H9 (cell line): ENCODE measurements around the gene HTR1E. TPM values are rescaled to one million over a fixed set of nuclear protein-coding genes. Genes with fewer than 3 reads are reported as not detected.
"Not testable (repeated sequence)": the region's sequence is repeated elsewhere in the genome, so short reads cannot be mapped to it uniquely, and the experiment has no call there.

Experiments
- DNase-seq: peaks from one replicate; pipeline ENCODE4 v3.0.0-alpha.2; 2017
- H2AFZ ChIP-seq: one replicate; pipeline ENCODE4 v1.6.1; 2013; ENCODE audit warnings: mild to moderate bottlenecking, low read length, control low read depth, moderate library complexity
- H2AK5ac ChIP-seq: 2 replicates; pipeline ENCODE4 v1.6.1; 2013; ENCODE audit warnings: low read length, control low read depth, mixed read lengths; ENCODE audit not compliant: insufficient read length
- H2BK120ac ChIP-seq: one replicate; pipeline ENCODE4 v1.6.1; 2013; ENCODE audit warnings: low read depth, mild to moderate bottlenecking, low read length, control low read depth, inconsistent platforms; ENCODE audit not compliant: poor library complexity, severe bottlenecking
- H2BK12ac ChIP-seq: 2 replicates; pipeline ENCODE4 v1.6.1; 2013; ENCODE audit warnings: low read length, control low read depth, mixed read lengths, low read depth; ENCODE audit not compliant: insufficient read length
- H2BK15ac ChIP-seq: 2 replicates; pipeline ENCODE4 v1.6.1; 2013; ENCODE audit warnings: low read depth, low read length, control low read depth
- H2BK20ac ChIP-seq: one replicate; pipeline ENCODE4 v1.6.1; 2013; ENCODE audit warnings: low read depth, mild to moderate bottlenecking, low read length, control low read depth, inconsistent platforms; ENCODE audit not compliant: poor library complexity, severe bottlenecking
- H2BK5ac ChIP-seq: 2 replicates; pipeline ENCODE4 v1.6.1; 2013; ENCODE audit warnings: low read length, control low read depth, mixed read lengths; ENCODE audit not compliant: insufficient read length
- H3K14ac ChIP-seq: 2 replicates; pipeline ENCODE4 v1.6.1; 2013; ENCODE audit warnings: low read length, control low read depth; ENCODE audit not compliant: insufficient read depth
- H3K18ac ChIP-seq: 2 replicates; pipeline ENCODE4 v1.6.1; 2013; ENCODE audit warnings: low read depth, mild to moderate bottlenecking, mixed read lengths, low read length, control low read depth; ENCODE audit not compliant: insufficient read length
- H3K23ac ChIP-seq: 2 replicates; pipeline ENCODE4 v1.6.1; 2013; ENCODE audit warnings: low read length, control low read depth, mixed read lengths, low read depth; ENCODE audit not compliant: insufficient read length
- H3K23me2 ChIP-seq: 2 replicates; pipeline ENCODE4 v1.6.1; 2013; ENCODE audit warnings: low read depth, mild to moderate bottlenecking, mixed read lengths, low read length, control low read depth; ENCODE audit not compliant: insufficient read length, poor library complexity, severe bottlenecking
- H3K27ac ChIP-seq: 2 replicates; pipeline ENCODE4 v1.5.1; 2013; ENCODE audit warnings: low read length, control low read depth, mixed read lengths, low read depth; ENCODE audit not compliant: insufficient read length
- H3K27me3 ChIP-seq: 2 replicates; pipeline ENCODE4 v1.6.1; 2013; ENCODE audit warnings: low read length, control low read depth, inconsistent platforms; ENCODE audit not compliant: insufficient read depth
- H3K4ac ChIP-seq: 2 replicates; pipeline ENCODE4 v1.6.1; 2013; ENCODE audit warnings: low read depth, mild to moderate bottlenecking, control low read depth, inconsistent platforms, low read length, moderate library complexity
- H3K4me1 ChIP-seq: 2 replicates; pipeline ENCODE4 v1.6.1; 2013; ENCODE audit warnings: low read length, control low read depth, inconsistent platforms; ENCODE audit not compliant: insufficient read depth
- H3K4me2 ChIP-seq: 2 replicates; pipeline ENCODE4 v1.6.1; 2013; ENCODE audit warnings: low read length, control low read depth, mixed read lengths; ENCODE audit not compliant: insufficient read length, insufficient read depth
- H3K56ac ChIP-seq: 2 replicates; pipeline ENCODE4 v1.6.1; 2013; ENCODE audit warnings: low read depth, mild to moderate bottlenecking, mixed read lengths, low read length, control low read depth; ENCODE audit not compliant: insufficient read length
- H3K79me1 ChIP-seq: 2 replicates; pipeline ENCODE4 v1.6.1; 2013; ENCODE audit warnings: low read depth, mild to moderate bottlenecking, moderate library complexity, low read length, control low read depth, inconsistent platforms; ENCODE audit not compliant: insufficient read depth, poor library complexity, severe bottlenecking
- H3K79me2 ChIP-seq: 2 replicates; pipeline ENCODE4 v1.6.1; 2013; ENCODE audit warnings: low read length, control low read depth, inconsistent platforms; ENCODE audit not compliant: insufficient read depth
- H3K9ac ChIP-seq: 2 replicates; pipeline ENCODE4 v1.6.1; 2013; ENCODE audit warnings: low read length, control low read depth, mixed read lengths; ENCODE audit not compliant: insufficient read length; ENCODE audit errors: extremely low read depth
- H3K9me3 ChIP-seq: one replicate; pipeline ENCODE4 v1.6.1; 2013; ENCODE audit warnings: low read depth, low read length, inconsistent platforms; ENCODE audit not compliant: control insufficient read depth
- H3T11ph ChIP-seq: one replicate; pipeline ENCODE4 v1.6.1; 2013; ENCODE audit warnings: mild to moderate bottlenecking, low read length, control low read depth, inconsistent platforms
- H4K20me1 ChIP-seq: one replicate; pipeline ENCODE4 v1.6.1; 2013; ENCODE audit not compliant: control insufficient read depth, insufficient read length, insufficient read depth
- H4K5ac ChIP-seq: 2 replicates; pipeline ENCODE4 v1.6.1; 2013; ENCODE audit warnings: low read depth, mild to moderate bottlenecking, mixed read lengths, low read length, control low read depth; ENCODE audit not compliant: insufficient read length
- H4K8ac ChIP-seq: replicated peaks from 2 replicates; pipeline ENCODE4 v1.6.1; 2013; ENCODE audit warnings: low read length, control low read depth, mixed read lengths, low read depth; ENCODE audit not compliant: insufficient read length
- H4K91ac ChIP-seq: 2 replicates; pipeline ENCODE4 v1.6.1; 2013; ENCODE audit warnings: low read depth, mild to moderate bottlenecking, moderate library complexity, mixed read lengths, low read length, control low read depth; ENCODE audit not compliant: insufficient read length
- H3K27ac Mint-ChIP-seq, 3 experiments: 2 replicates in 2 of 3; 3 replicates in 1 of 3; pipeline ENCODE4 v1.8.0; 2020 to 2021; ENCODE audit warnings: mixed read lengths in 3 of 3, mild to moderate bottlenecking in 1 of 3, moderate library complexity in 1 of 3
- H3K27me3 Mint-ChIP-seq: 2 replicates; pipeline ENCODE4 v1.8.0; 2021; ENCODE audit warnings: low read depth, mild to moderate bottlenecking, moderate library complexity, mixed read lengths
- H3K36me3 Mint-ChIP-seq, 3 experiments: 2 replicates in 2 of 3; 3 replicates in 1 of 3; pipeline ENCODE4 v1.8.0; 2020 to 2021; ENCODE audit warnings: low read depth in 3 of 3, mixed read lengths in 3 of 3; ENCODE audit not compliant: insufficient read depth in 1 of 3
- H3K4me1 Mint-ChIP-seq, 2 experiments: 2 replicates each; pipeline ENCODE4 v1.8.0; 2020; ENCODE audit warnings: mixed read lengths in 2 of 2
- H3K4me3 Mint-ChIP-seq, 2 experiments: 2 replicates in 1 of 2; 3 replicates in 1 of 2; pipeline ENCODE4 v1.8.0; 2020 to 2021; ENCODE audit warnings: mild to moderate bottlenecking in 2 of 2, mixed read lengths in 2 of 2, moderate library complexity in 1 of 2
- H3K9me3 Mint-ChIP-seq, 2 experiments: 2 replicates in 1 of 2; 3 replicates in 1 of 2; pipeline ENCODE4 v1.8.0; 2020; ENCODE audit warnings: mild to moderate bottlenecking in 2 of 2, mixed read lengths in 2 of 2, moderate library complexity in 1 of 2
- WGBS: extraction: QIAGEN DNeasy Blood & Tissue Kit; methylation state at CpG from one replicate; pipeline ENCODE4 v1.1.7; 2013; ENCODE audit warnings: missing lambda C conversion rate, low lambda C conversion rate, mixed read lengths; ENCODE audit not compliant: insufficient read length; ENCODE audit errors: extremely low coverage; 5-methylcytosine and 5-hydroxymethylcytosine counted together
- total RNA-seq: library from RNA; stranded (reverse); gene quantifications from 2 replicates; pipeline ENCODE4 v1.2.1, GENCODE V29; 2021
- TF ChIP-seq, protein P1 (sequence below): fragments of 200-600 bp; sonication (generic); conservative IDR thresholded peaks from 3 replicates; pipeline ENCODE4 v1.8.0; 2021; ENCODE audit warnings: antibody characterized with exemption, mild to moderate bottlenecking

The HTR1E gene
- total RNA-seq, 1 experiment from 2014 or later = not detected

DNA sequence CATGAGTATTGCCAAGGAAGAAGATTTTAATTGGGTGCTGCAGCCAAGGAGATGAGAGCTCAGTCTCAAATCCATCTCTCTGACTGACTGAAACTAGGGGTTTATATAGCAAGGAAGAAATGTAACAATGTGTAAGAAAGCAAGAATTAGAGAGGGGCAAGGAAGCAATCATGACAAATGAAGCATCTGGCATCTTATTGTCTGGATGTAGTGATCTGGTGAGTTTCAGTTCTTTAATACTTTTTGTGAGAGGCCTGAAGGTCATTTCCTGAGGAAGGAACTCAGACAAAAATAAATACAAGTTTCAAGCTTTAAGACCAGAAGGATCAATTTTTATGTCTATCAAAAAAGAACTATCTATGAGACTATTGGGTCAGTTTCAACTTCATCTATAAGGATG is 64.2 kb downstream of the HTR1E start:
- H3T11ph ChIP-seq = no peak overlapping the region
- no peak overlapping the region for H2AK5ac ChIP-seq
- no peak for DNase-seq
- H4K5ac ChIP-seq = no peak overlapping the region
- H4K91ac ChIP-seq = no peak overlapping the region
- H2BK20ac ChIP-seq = no peak overlapping the region
- no peak overlapping the region for H2BK12ac ChIP-seq
- H3K27me3 Mint-ChIP-seq = no peaks in the 10 kb centered on the region
- no peak overlapping the region for H3K9ac ChIP-seq
- H3K23me2 ChIP-seq = no peaks in the 10 kb centered on the region
- H3K23ac ChIP-seq = no peak overlapping the region
- no peaks in the 10 kb centered on the region for H3K4me1 Mint-ChIP-seq
- H3K4me2 ChIP-seq = no peak overlapping the region
- peaks cover 5 to 19% (median 10%) of the 10 kb centered on the region in 3 experiments; a peak in 5 of 7 replicates for H3K36me3 Mint-ChIP-seq
- H2BK5ac ChIP-seq = no peak overlapping the region
- no peak overlapping the region for H2BK15ac ChIP-seq
- H3K79me2 ChIP-seq = no peaks in the 10 kb centered on the region
- no peak overlapping the region for H2BK120ac ChIP-seq
- peaks cover 21 to 26% of the 10 kb centered on the region in 2 experiments for H3K9me3 Mint-ChIP-seq
- no peaks in the 10 kb centered on the region for H3K27me3 ChIP-seq
- TF ChIP-seq, protein P1, sequence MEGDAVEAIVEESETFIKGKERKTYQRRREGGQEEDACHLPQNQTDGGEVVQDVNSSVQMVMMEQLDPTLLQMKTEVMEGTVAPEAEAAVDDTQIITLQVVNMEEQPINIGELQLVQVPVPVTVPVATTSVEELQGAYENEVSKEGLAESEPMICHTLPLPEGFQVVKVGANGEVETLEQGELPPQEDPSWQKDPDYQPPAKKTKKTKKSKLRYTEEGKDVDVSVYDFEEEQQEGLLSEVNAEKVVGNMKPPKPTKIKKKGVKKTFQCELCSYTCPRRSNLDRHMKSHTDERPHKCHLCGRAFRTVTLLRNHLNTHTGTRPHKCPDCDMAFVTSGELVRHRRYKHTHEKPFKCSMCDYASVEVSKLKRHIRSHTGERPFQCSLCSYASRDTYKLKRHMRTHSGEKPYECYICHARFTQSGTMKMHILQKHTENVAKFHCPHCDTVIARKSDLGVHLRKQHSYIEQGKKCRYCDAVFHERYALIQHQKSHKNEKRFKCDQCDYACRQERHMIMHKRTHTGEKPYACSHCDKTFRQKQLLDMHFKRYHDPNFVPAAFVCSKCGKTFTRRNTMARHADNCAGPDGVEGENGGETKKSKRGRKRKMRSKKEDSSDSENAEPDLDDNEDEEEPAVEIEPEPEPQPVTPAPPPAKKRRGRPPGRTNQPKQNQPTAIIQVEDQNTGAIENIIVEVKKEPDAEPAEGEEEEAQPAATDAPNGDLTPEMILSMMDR = no peak
- H3K4me1 ChIP-seq = no peaks in the 10 kb centered on the region
- no peak overlapping the region for H2AFZ ChIP-seq
- H4K8ac ChIP-seq = no peak overlapping the region
- H3K4me3 Mint-ChIP-seq = no peak overlapping the region
- no peak overlapping the region for H3K56ac ChIP-seq
- no peak overlapping the region for H3K14ac ChIP-seq
- H3K18ac ChIP-seq = no peak overlapping the region
- H3K4ac ChIP-seq = no peak overlapping the region
- H3K79me1 ChIP-seq = no peaks in the 10 kb centered on the region
- no peaks in the 10 kb centered on the region for H4K20me1 ChIP-seq
- no peak overlapping the region for H3K27ac ChIP-seq
- H3K9me3 ChIP-seq = no peaks in the 10 kb centered on the region
- no peak overlapping the region for H3K27ac Mint-ChIP-seq

DNA sequence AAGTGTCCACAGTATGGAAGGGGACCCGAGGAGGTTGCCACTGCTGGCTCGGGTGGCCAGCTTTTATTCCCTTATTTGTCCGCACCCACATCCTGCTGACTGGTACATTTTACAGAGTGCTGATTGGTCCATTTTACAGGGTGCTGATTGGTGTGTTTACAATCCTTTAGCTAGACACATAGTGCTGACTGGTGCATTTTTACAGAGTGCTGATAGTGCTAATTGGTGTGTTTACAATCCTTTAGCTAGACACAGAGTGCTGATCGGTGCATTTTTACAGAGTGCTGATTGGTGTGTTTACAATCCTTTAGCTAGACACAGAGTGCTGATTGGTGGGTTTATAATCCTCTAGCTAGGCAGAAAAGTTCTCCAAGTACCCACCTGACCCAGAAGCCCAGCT is 65.1 kb downstream of the HTR1E start:
- H3K23ac ChIP-seq, H3K14ac ChIP-seq, H3K4me1 ChIP-seq, H3K9ac ChIP-seq, H3K79me2 ChIP-seq, H2BK5ac ChIP-seq, H4K8ac ChIP-seq, H3K18ac ChIP-seq, DNase-seq, H3T11ph ChIP-seq, H4K91ac ChIP-seq, H3K4me3 Mint-ChIP-seq, H3K27me3 Mint-ChIP-seq, H3K4me1 Mint-ChIP-seq, H2AFZ ChIP-seq, H3K27ac Mint-ChIP-seq, H3K56ac ChIP-seq, H4K20me1 ChIP-seq, H3K4me2 ChIP-seq, H4K5ac ChIP-seq, H3K27ac ChIP-seq, H2AK5ac ChIP-seq, H2BK120ac ChIP-seq, H2BK12ac ChIP-seq, H2BK15ac ChIP-seq, H2BK20ac ChIP-seq, H3K9me3 ChIP-seq, H3K79me1 ChIP-seq, H3K27me3 ChIP-seq, H3K4ac ChIP-seq, H3K23me2 ChIP-seq: not testable (repeated sequence)
- no CpG with 5 or more reads among the region's 4 CpGs for WGBS
- Mint-ChIP-seq H3K9me3 (peaks cover 27 to 30% of the 10 kb centered on the region in 2 experiments), H3K36me3 (peaks cover 5 to 19% (median 12%) of the 10 kb centered on the region in 3 experiments; a peak in 5 of 7 replicates)
